ENCODE results near the gene ACOXL. TPM values are rescaled to one million over a fixed set of nuclear protein-coding genes. Genes with fewer than 3 reads are reported as not detected.

Gene ACOXL
- total and polyA plus RNA-seq, 10 of the 15 experiments (the other 5 are each of a cell fraction or from before 2014, with no cell fraction given), result 0.05 to 1.3 (median 0.71) TPM

- TF ChIP-seq E2F8 (IDR thresholded peaks at IDR 0.05; ENCODE audit: low read depth, partially characterized antibody), result peak; percentile 57
Measured at GRCh38 chr2:111116011-111116746, 383.8 kb downstream of the ACOXL start (continued).

- DNase-seq (ENCODE audit: low read depth, low spot score), result peak; percentile 46
- ChIA-PET POLR2A (interaction anchor here (0.6 kb wide), 1 partner anchor 259 kb away, joined by 3 read pairs; no protein-coding TSS in a partner anchor), CTCF (interaction anchor here (0.7 to 2.2 kb wide), 11 partner anchors 9 to 584 kb away, joined by 3 to 16 read pairs (median 4); no protein-coding TSS in a partner anchor), SMC1A (ENCODE audit: uncharacterized antibody, unreplicated experiment) (interaction anchor here (0.7 to 1.6 kb wide), 11 partner anchors 31 to 309 kb away, joined by 3 to 5 read pairs (median 3); no protein-coding TSS in a partner anchor), RAD21 (ENCODE audit: unreplicated experiment) (interaction anchor here (0.9 to 2.2 kb wide), 7 partner anchors 9 to 305 kb away, joined by 3 to 11 read pairs (median 5); no protein-coding TSS in a partner anchor)
- ATAC-seq, result peak; percentile 63
- H3K4me3 ChIP-seq, result no peak overlapping the region
- no peaks in the 10 kb centered on the region for H3K36me3 ChIP-seq (ENCODE audit: control insufficient read depth in 2 of 2, insufficient read depth in 2 of 2, low read length in 1 of 2)
- H3K79me2 ChIP-seq (ENCODE audit: control insufficient read depth, insufficient read depth, low read length), result peaks cover 5% of the 10 kb centered on the region; the same call in 1 of the 2 replicates
- H3K4me1 ChIP-seq (ENCODE audit: control insufficient read depth, insufficient read depth, low read length), result peaks cover 38% of the 10 kb centered on the region
- H3K27me3 ChIP-seq (replicated peaks in 1 of 2; ENCODE audit: control insufficient read depth in 2 of 2, insufficient read depth in 2 of 2, low read length in 1 of 2), result peaks cover 12 to 45% of the 10 kb centered on the region in 2 experiments
- H4K20me1 ChIP-seq (ENCODE audit: control insufficient read depth, insufficient read depth), result no peaks in the 10 kb centered on the region
- H3K27ac ChIP-seq (ENCODE audit: control insufficient read depth, insufficient read depth), result no peak overlapping the region
- no peak for FAIRE-seq
- intact Hi-C loops (cut with micrococcal nuclease; ENCODE audit: unreplicated experiment) (loop anchor here (1.0 to 10.0 kb wide), 5 partner anchors 80 to 580 kb away; no protein-coding TSS in a partner anchor), in situ Hi-C loops (cut with MboI) (loop anchor here (5.0 to 10.0 kb wide), 2 partner anchors 305 to 588 kb away; no protein-coding TSS in a partner anchor)
- no TSS peak for BruUV-seq (replicated peaks)
- H2AFZ ChIP-seq (ENCODE audit: control insufficient read depth, low read depth, low read length), result no peak overlapping the region
- H3K4me2 ChIP-seq (ENCODE audit: control insufficient read depth, insufficient read depth), result peak overlapping the region; percentile 65
- no peak overlapping the region for H3K9ac ChIP-seq (ENCODE audit: control insufficient read depth, insufficient read depth, low read length)
- H3K9me3 ChIP-seq (replicated peaks; ENCODE audit: control insufficient read depth, insufficient read depth, low read length), result no peaks in the 10 kb centered on the region; the same call in 2 of the 3 replicates
- 6% methylated on average over 29 of the region's 30 CpGs for WGBS (ENCODE audit: insufficient coverage, insufficient replicate concordance, low lambda C conversion rate, missing lambda C conversion rate)
- TF ChIP-seq PML (IDR thresholded peaks at IDR 0.05; ENCODE audit: low read length), result no peak
- no peak for TF ChIP-seq RELA (IDR thresholded peaks at IDR 0.05; ENCODE audit: borderline replicate concordance, partially characterized antibody)
- no peak for TF ChIP-seq ZNF592 (IDR thresholded peaks at IDR 0.05)
- 0 out of 2 replicates have a peak, but pooled peaks have one; percentile 17 for TF ChIP-seq HDGF (IDR thresholded peaks at IDR 0.05)
- TF ChIP-seq ZBTB33 (IDR thresholded peaks at IDR 0.05), result no peak
- no peak for TF ChIP-seq HDAC2 (IDR thresholded peaks at IDR 0.05)
- TF ChIP-seq ZNF217 (IDR thresholded peaks at IDR 0.05), result no peak
- no peak for TF ChIP-seq STAT1 (conservative IDR thresholded peaks at IDR 0.05)
Measured at GRCh38 chr2:111116843-111117597, 384.6 kb downstream of the ACOXL start.

All from GM12878 (cell line).